Stimulated activated CD8-positive, alpha-beta memory T cell treated with anti-CD3 and anti-CD28 coated beads, Interleukin-7, amount 100 ng/mL, for 4 hours (primary cell): ENCODE measurements around the gene SLC13A4.
"Not testable (repeated sequence)": the region's sequence is repeated elsewhere in the genome, so short reads cannot be mapped to it uniquely, and the experiment has no call there.

Experiments
- DNase-seq, 2 donors: peaks; one replicate each; pipeline ENCODE4 v3.0.0-alpha.2; 2020; ENCODE audit warnings: low read depth in 2 of 2

Gene SLC13A4

GRCh38 chr7:135728136-135728669, at the start of gene SLC13A4:
Gene SLC13A4 (minus strand): TSS chr7:135728186. CDS start chr7:135727496, 690 bp downstream.
- DNase-seq: no peak

GRCh38 chr7:135775915-135776314, 47.9 kb upstream of the SLC13A4 start:
- not testable (repeated sequence) for DNase-seq

GRCh38 chr7:135775230-135775629, 47.2 kb upstream of the SLC13A4 start:
- DNase-seq: no peak

GRCh38 chr7:135774284-135774683, 46.3 kb upstream of the SLC13A4 start:
- DNase-seq: no peak

GRCh38 chr7:135773464-135773863, 45.5 kb upstream of the SLC13A4 start:
- no peak for DNase-seq

GRCh38 chr7:135772639-135773222, 44.7 kb upstream of the SLC13A4 start:
- no peak for DNase-seq

- DNase-seq: no peak
Observed at GRCh38 chr7:135771961-135772638, 44.1 kb upstream of the SLC13A4 start.

- DNase-seq: no peak
Observed at GRCh38 chr7:135771051-135771450, 43.1 kb upstream of the SLC13A4 start.

GRCh38 chr7:135770139-135770710, 42.2 kb upstream of the SLC13A4 start:
- DNase-seq: no peak

GRCh38 chr7:135769005-135769802, 41.2 kb upstream of the SLC13A4 start:
- DNase-seq: no peak

GRCh38 chr7:135768467-135768866, 40.5 kb upstream of the SLC13A4 start:
- no peak for DNase-seq

- no peak for DNase-seq
Observed at GRCh38 chr7:135768064-135768463, 40.1 kb upstream of the SLC13A4 start.

GRCh38 chr7:135763261-135763660, 35.3 kb upstream of the SLC13A4 start:
- DNase-seq: no peak

GRCh38 chr7:135761751-135762488, 33.9 kb upstream of the SLC13A4 start:
- no peak for DNase-seq

- no peak for DNase-seq
Observed at GRCh38 chr7:135759532-135759931, 31.5 kb upstream of the SLC13A4 start.

GRCh38 chr7:135758531-135758932, 30.5 kb upstream of the SLC13A4 start:
- no peak for DNase-seq

GRCh38 chr7:135757719-135758411, 29.9 kb upstream of the SLC13A4 start:
- no peak for DNase-seq

GRCh38 chr7:135756191-135756590, 28.2 kb upstream of the SLC13A4 start:
- no peak for DNase-seq

- no peak for DNase-seq
Observed at GRCh38 chr7:135755351-135755753, 27.4 kb upstream of the SLC13A4 start.

GRCh38 chr7:135753616-135754413, 25.8 kb upstream of the SLC13A4 start:
- no peak for DNase-seq
